NCI-H2227 (cell line): ENCODE measurements around the gene TMEM255B.
"Not testable (repeated sequence)": the region's sequence is repeated elsewhere in the genome, so short reads cannot be mapped to it uniquely, and the experiment has no call there.

Source experiments
- DNase-seq: peaks from one replicate; lab custom pipeline; 2025; ENCODE audit not compliant: unreplicated experiment; lab: John Stamatoyannopoulos, UW

Gene TMEM255B

GRCh38 chr13:113815151-113816058, 56.4 kb downstream of the TMEM255B start:
- DNase-seq = no peak

GRCh38 chr13:113816254-113816929, 57.4 kb downstream of the TMEM255B start:
- DNase-seq = no peak

- peak; percentile 79 for DNase-seq
These were observed 58.2 kb downstream of the TMEM255B start for GRCh38 chr13:113816946-113817859.

GRCh38 chr13:113817860-113818691, 59.0 kb downstream of the TMEM255B start:
- no peak for DNase-seq

GRCh38 chr13:113818700-113819295, 59.8 kb downstream of the TMEM255B start:
- no peak for DNase-seq

- no peak for DNase-seq
These were observed 60.3 kb downstream of the TMEM255B start for GRCh38 chr13:113819341-113819730.

GRCh38 chr13:113819731-113820715, 61.0 kb downstream of the TMEM255B start:
- DNase-seq = no peak

GRCh38 chr13:113820813-113821651, 62.0 kb downstream of the TMEM255B start:
- peak; percentile 52 for DNase-seq

GRCh38 chr13:113821847-113822246, 62.8 kb downstream of the TMEM255B start:
- DNase-seq = no peak

GRCh38 chr13:113822266-113822665, 63.2 kb downstream of the TMEM255B start:
- no peak for DNase-seq

- no peak for DNase-seq
These were observed 64.1 kb downstream of the TMEM255B start for GRCh38 chr13:113822956-113823744.

GRCh38 chr13:113823771-113824170, 64.7 kb downstream of the TMEM255B start:
- no peak for DNase-seq

- DNase-seq = no peak
These were observed 66.8 kb downstream of the TMEM255B start for GRCh38 chr13:113825841-113826240.

- not testable (repeated sequence) for DNase-seq
These were observed 67.4 kb downstream of the TMEM255B start for GRCh38 chr13:113826446-113826845.

- DNase-seq = no peak
These were observed 68.0 kb downstream of the TMEM255B start for GRCh38 chr13:113827021-113827420.

- no peak for DNase-seq
These were observed 69.3 kb downstream of the TMEM255B start for GRCh38 chr13:113828282-113828825.
